HG02571 (cell line): Measurements from ENCODE around the gene SLC39A8.
"Not testable (repeated sequence)": the region's sequence is repeated elsewhere in the genome, so short reads cannot be mapped to it uniquely, and the experiment has no call there.

Experiments
- ATAC-seq: cut with Tn5 transposase; IDR thresholded peaks from one replicate; pipeline ENCODE4 v1.9.1; 2021; ENCODE audit warnings: mild to moderate bottlenecking, moderate library complexity; ENCODE audit not compliant: unreplicated experiment

SLC39A8 gene

GRCh38 chr4:102244878-102245535 lies 100.3 kb downstream of the SLC39A8 start:
- ATAC-seq, result no peak

DNA sequence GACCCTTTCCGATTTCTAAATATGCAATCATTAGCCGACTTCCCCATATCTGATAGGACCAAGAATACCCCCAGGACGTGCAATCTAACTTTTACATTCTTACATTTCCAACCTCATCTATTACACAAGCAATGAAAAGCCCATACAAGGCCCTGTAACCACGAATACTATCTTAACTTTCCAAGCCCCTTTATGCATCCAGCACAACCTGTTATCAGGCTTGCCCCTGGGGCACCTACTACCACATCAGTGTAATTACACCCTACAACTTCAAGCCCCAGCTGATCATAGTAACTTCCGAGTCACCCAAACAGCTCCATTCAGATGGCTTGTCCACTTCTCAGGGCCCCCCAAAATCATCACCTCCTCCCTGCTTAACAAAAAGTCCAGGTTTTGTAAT lies 102.0 kb downstream of the SLC39A8 start:
- not testable (repeated sequence) for ATAC-seq

- no peak for ATAC-seq
These were observed 110.9 kb downstream of the SLC39A8 start for GRCh38 chr4:102234243-102234838.

- ATAC-seq, result no peak
These were observed 115.1 kb downstream of the SLC39A8 start for GRCh38 chr4:102230194-102230593.

DNA sequence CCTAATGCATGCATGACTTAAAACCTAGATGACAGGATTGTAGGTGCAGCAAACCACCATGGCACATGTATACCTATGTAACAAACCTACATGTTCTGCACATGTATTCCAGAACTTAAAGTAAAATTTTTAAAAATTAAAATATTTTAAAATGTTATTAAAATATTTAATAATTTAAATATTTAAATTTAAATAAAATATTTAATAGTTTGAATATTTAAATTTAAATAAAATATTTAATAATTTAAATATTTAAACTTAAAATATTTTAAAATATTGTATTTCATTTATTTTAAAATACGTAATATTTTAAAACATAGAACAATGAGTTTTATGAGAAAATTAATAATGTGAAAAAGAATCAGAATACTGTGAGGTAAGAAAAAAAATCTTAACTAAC lies 117.9 kb downstream of the SLC39A8 start:
- no peak for ATAC-seq

- no peak for ATAC-seq
These were observed 121.8 kb downstream of the SLC39A8 start for GRCh38 chr4:102223461-102223860.

DNA sequence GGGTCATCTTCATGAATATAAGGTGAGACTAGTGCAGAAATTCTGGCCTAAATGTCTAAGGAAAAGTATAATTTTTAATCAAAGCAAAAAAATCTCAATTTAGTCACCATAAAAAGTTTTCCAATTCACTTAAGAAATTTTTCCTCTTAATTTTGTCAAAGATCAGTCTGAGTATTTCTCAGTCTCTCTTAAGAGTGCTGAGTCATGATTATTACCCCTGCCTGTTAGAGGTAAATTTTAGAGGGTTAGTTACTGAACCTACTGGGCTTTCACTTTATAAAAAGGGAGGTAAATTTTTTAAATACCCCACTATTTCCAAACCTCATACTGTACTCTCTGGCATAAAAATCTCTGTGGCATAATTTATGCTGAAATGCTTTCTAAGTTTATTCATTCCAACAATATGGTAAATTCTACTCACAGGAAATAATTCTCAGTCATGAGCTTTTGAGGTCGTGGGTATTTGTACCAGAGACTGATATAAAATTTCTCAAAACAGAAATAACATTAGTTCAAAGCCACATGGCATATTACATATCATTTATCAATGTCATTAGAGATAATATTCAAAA lies 122.4 kb downstream of the SLC39A8 start:
- ATAC-seq, result no peak

- ATAC-seq, result no peak
These were observed 126.2 kb downstream of the SLC39A8 start for GRCh38 chr4:102219129-102219528.

- ATAC-seq, result no peak
These were observed 126.6 kb downstream of the SLC39A8 start for GRCh38 chr4:102218656-102219055.

GRCh38 chr4:102217775-102218355 lies 127.4 kb downstream of the SLC39A8 start:
- ATAC-seq, result no peak

GRCh38 chr4:102217345-102217744 lies 127.9 kb downstream of the SLC39A8 start:
- no peak for ATAC-seq

DNA sequence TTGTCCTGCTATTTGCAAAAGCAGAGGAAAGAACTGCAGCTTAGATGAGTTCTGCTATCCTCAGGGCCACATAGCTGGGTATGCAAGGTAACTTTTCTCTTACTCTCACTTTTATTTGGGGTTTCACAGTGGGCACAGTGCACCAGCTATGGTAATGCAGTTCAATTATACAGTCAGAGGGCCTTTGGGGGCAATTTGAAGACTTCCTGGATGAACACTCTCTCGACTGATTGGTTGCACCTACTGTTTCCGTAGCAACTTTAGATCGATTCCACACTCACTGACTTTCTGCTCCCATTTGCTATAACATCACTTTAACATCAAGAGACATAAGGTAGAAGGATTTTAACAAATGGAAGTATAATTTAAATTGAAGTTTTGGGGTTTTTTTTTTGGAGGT lies 128.6 kb downstream of the SLC39A8 start:
- no peak for ATAC-seq

GRCh38 chr4:102213031-102213430 lies 132.3 kb downstream of the SLC39A8 start:
- no peak for ATAC-seq
